Lung (tissue), 12 donors: ENCODE data around the gene ZDHHC1. TPM values are rescaled to one million over a fixed set of nuclear protein-coding genes. Genes with fewer than 3 reads are reported as not detected.

ENCODE experiments used
- ATAC-seq: fragments of 200-7000 bp; cut with Tn5 transposase; one replicate; pipeline ENCODE4 v1.9.1; 2020; ENCODE audit warnings: moderate number of reproducible peaks; ENCODE audit not compliant: insufficient read depth, low FRiP score
- DNase-seq, 3 donors: peaks; one replicate each; pipeline ENCODE4 v3.0.0-alpha.2; 2013 to 2017
- H3K27ac ChIP-seq, 2 donors: one replicate each; pipeline ENCODE4 v1.5.1; 2013; ENCODE audit warnings: mild to moderate bottlenecking in 2 of 2, moderate library complexity in 2 of 2, control low read depth in 1 of 2, inconsistent platforms in 1 of 2, low read depth in 1 of 2, low read length in 1 of 2
- H3K27me3 ChIP-seq, 3 donors: one replicate each; pipeline ENCODE4 v1.5.1; 2013; ENCODE audit warnings: low read length in 2 of 3; ENCODE audit not compliant: control insufficient read depth in 3 of 3, insufficient read depth in 3 of 3
- H3K36me3 ChIP-seq, 4 donors: one replicate each; pipeline ENCODE4 v1.5.1; 2013; ENCODE audit warnings: low read length in 4 of 4, mild to moderate bottlenecking in 1 of 4, moderate library complexity in 1 of 4; ENCODE audit not compliant: control insufficient read depth in 4 of 4, insufficient read depth in 4 of 4
- H3K4me1 ChIP-seq, 5 donors: one replicate each; pipeline ENCODE4 v1.5.1; 2013; ENCODE audit warnings: low read length in 5 of 5, mild to moderate bottlenecking in 2 of 5, moderate library complexity in 1 of 5; ENCODE audit not compliant: control insufficient read depth in 5 of 5, insufficient read depth in 5 of 5
- H3K4me3 ChIP-seq: one replicate; pipeline ENCODE4 v1.5.1; 2013; ENCODE audit warnings: mild to moderate bottlenecking, control low read depth, moderate library complexity
- H3K9ac ChIP-seq, 2 donors: one replicate each; pipeline ENCODE4 v1.5.1; 2013; ENCODE audit warnings: low read length in 2 of 2, control low read depth in 1 of 2; ENCODE audit not compliant: insufficient read depth in 1 of 2
- H3K9me3 ChIP-seq, 4 donors: one replicate each; pipeline ENCODE4 v1.5.1; 2013; ENCODE audit warnings: low read length in 3 of 4, mild to moderate bottlenecking in 1 of 4, moderate library complexity in 1 of 4; ENCODE audit not compliant: control insufficient read depth in 4 of 4, insufficient read depth in 3 of 4
- CTCF ChIP-seq: IDR thresholded peaks from 2 replicates; pipeline ENCODE4 v1.5.1; 2012; ENCODE audit warnings: mild to moderate bottlenecking; ENCODE audit errors: control extremely low read depth, extremely low read depth
- WGBS, 2 donors: extraction: QIAGEN DNeasy Blood & Tissue Kit; methylation state at CpG; one replicate each; pipeline ENCODE4 v1.1.7; 2013; 5-methylcytosine and 5-hydroxymethylcytosine counted together
- polyA plus RNA-seq, 2 donors: library from polyadenylated mRNA; stranded (reverse); fragments of 200-250 nt; gene quantifications; one replicate each; pipeline ENCODE4 v1.2.1, GENCODE V29; 2013
- total RNA-seq, 2 donors: library from RNA; depleted of rRNA in 1 of 2; stranded (reverse); fragments of >200 nt in 1 of 2; gene quantifications; one replicate each; pipeline ENCODE4 v1.2.1, GENCODE V29; 2014 to 2021
- donor health status: control.
- donor health status: control.
- donor health status: Bipolar disorder and iron deficiency.
- donor health status: healthy.
- donor health status: DM: yes; HTN: yes; CAD: no.

The ZDHHC1 gene
- total and polyA plus RNA-seq, 4 donors = 10.9 to 31.8 (median 21.2) TPM

DNA sequence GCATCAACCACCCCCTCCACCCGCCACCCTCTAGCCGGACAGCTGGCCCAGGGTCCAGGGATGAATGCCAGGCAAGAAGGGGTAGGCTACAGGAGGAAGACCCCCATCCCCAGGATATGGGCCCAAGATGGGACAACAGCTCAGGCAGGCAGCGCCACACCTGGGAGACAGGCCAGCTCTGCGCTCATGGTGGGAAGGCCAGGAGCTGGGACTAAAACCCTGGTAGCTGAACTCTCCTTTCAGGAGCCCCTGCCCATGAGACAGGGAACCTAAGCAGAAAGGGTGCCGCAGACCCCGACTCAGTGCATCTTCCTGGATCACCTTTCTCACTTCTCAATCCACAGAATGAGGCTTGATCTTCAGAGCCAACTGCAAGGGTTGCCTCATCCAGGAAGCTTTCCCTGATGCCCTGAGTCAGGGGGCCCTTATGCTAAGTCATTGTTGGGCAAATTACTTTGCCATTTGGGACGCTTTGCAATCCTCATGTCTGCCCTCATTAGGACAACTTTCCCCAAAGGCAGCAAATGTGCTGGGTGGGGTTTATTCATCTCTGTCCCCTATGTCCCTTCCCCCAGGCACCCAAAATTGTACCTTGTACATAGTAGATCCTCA is 9.0 kb downstream of the ZDHHC1 start:
- no peak for DNase-seq
- WGBS, 2 donors = 85 to 91% methylated on average over 7 of the region's 7 CpGs
- no peak overlapping the region for H3K9ac ChIP-seq

DNA sequence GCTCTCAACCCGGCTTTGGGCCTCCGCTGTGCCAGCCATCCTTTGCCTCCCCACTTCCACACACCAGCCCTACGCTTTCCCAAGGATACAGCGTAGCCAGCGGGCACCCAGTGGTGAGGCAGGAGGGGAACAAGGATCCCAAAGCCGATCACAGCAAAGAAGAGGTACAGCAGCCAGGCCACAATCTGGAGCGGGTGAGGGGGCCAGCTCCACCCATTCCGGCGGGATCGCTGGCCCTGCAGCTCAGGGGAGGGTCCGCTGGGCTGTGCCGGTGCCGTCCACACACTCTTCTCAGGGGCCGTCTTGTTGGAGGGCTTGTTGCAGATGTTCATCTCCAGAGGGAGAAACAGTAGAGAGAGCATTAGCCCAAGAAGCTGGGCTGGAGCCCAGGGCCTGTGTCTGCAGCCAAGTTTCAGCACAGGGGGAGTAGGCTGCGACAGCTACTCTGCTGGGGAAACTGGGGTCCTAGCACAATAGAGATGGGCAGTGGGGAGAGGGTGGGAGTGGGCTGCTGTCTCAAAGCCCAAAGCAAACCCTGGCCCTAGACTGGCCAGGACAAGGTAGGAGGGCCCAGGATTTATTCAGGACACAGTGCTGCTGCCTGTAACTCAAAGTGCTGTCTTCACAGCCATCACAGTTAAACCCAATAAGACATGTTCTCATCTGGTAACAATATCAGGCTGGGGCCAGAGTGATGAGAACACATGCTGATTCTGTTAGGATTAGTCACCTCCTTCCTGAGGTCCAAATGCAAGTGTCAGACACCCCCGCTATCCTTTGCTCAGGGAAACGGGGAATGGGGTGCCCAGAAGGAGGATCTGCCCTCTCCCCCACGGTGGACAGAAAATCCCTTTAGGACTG is 9.9 kb downstream of the ZDHHC1 start:
- Histone ChIP-seq H3K4me3 (no peak overlapping the region), H3K27me3 (no peaks in the 10 kb centered on the region), H3K36me3 (peaks cover 0 to 2% (median 0%) of the 10 kb centered on the region in 4 donors), H3K9me3 (no peaks in the 10 kb centered on the region), H3K4me1 (peaks cover 0 to 22% (median 14%) of the 10 kb centered on the region in 5 donors), H3K9ac (no peak overlapping the region), H3K27ac (peak overlapping the region in 1 of 2 donors; percentile 21)
- ATAC-seq (no peak), DNase-seq (peak; percentile 42 to 85 (median 77))
- TF ChIP-seq CTCF = no peak
- 83 to 91% methylated on average over 18 of the region's 18 CpGs for WGBS, 2 donors

More for the DNA sequence above, 9.0 kb downstream of the ZDHHC1 start:
- Histone ChIP-seq H3K4me3 (no peak overlapping the region), H3K27me3 (no peaks in the 10 kb centered on the region), H3K9me3 (no peaks in the 10 kb centered on the region), H3K36me3 (peaks cover 0 to 2% (median 0%) of the 10 kb centered on the region in 4 donors), H3K27ac (peak overlapping the region; percentile 13 to 21), H3K4me1 (peaks cover 0 to 22% (median 14%) of the 10 kb centered on the region in 5 donors)
- ATAC-seq = no peak
- no peak for TF ChIP-seq CTCF

GRCh38 chr16:67405336-67405735 is 10.9 kb downstream of the ZDHHC1 start:
- Histone ChIP-seq H3K27ac (peak overlapping the region in 1 of 2 donors; percentile 79), H3K4me3 (no peak overlapping the region), H3K4me1 (peaks cover 0 to 22% (median 14%) of the 10 kb centered on the region in 5 donors), H3K9ac (no peak overlapping the region), H3K27me3 (no peaks in the 10 kb centered on the region), H3K36me3 (peaks cover 0 to 2% (median 0%) of the 10 kb centered on the region in 4 donors), H3K9me3 (no peaks in the 10 kb centered on the region)
- no peak for TF ChIP-seq CTCF
- no peak for DNase-seq
- 72 to 83% methylated on average over 8 of the region's 8 CpGs for WGBS, 2 donors
- no peak for ATAC-seq
